K562 (cell line): ENCODE measurements around the gene ATP2B1. TPM values are rescaled to one million over a fixed set of nuclear protein-coding genes. Genes with fewer than 3 reads are reported as not detected.

Experiments used
- ATAC-seq: fragments of 200-7000 bp; cut with Tn5 transposase; 3 replicates; pipeline ENCODE4 v1.9.1; 2020; ENCODE audit warnings: moderate library complexity
- BruUV-seq: library from RNA; stranded (reverse); fragments of 400-500 nt; replicated peaks from 2 replicates; lab custom pipeline; 2021; lab: Mats Ljungman, UMichigan
- CTCF ChIA-PET: fragments of 300-600 bp; formaldehyde crosslinking; extraction: SDS; loops from one replicate; lab custom pipeline; 2021; ENCODE audit warnings: low intra/inter-chr PET ratio; lab: Yijun Ruan, JAX
- POLR2A ChIA-PET: fragments of 300-600, 350-650 bp; sonication (Branson Sonifier 250); formaldehyde crosslinking; extraction: SDS; loops from one replicate; lab custom pipeline; 2021; ENCODE audit warnings: antibody characterized with exemption, inconsistent platforms; lab: Yijun Ruan, JAX
- DNase-seq, 4 experiments: peaks; one replicate each; pipeline versions ENCODE4 v3.0.0 to v3.0.0-alpha.2; 2011 to 2018; ENCODE audit warnings: low spot score in 3 of 4, mixed read lengths in 3 of 4; ENCODE audit errors: extremely low read depth in 1 of 4
- FAIRE-seq: peaks from 2 replicates; lab custom pipeline; 2011; peaks lifted over from hg19 to GRCh38; lab: Jason Lieb, UNC
- H2AFZ ChIP-seq: 2 replicates; pipeline ENCODE4 v1.6.0; 2011; ENCODE audit warnings: low read depth, low read length, control low read depth, inconsistent platforms
- H3K27ac ChIP-seq: fragments of 200-600 bp; 3 replicates; pipeline ENCODE4 v1.8.0; 2011; ENCODE audit warnings: low read depth, mild to moderate bottlenecking, control low read depth, inconsistent platforms, low read length, moderate library complexity, mixed read lengths; ENCODE audit errors: extremely low read depth
- H3K27me3 ChIP-seq, 2 experiments: fragments of 300-600 bp in 1 of 2; 2 replicates in 1 of 2; 3 replicates in 1 of 2; pipeline versions ENCODE4 v1.6.0 to v1.8.0; 2011; ENCODE audit warnings: inconsistent platforms in 2 of 2, low read length in 2 of 2, mild to moderate bottlenecking in 1 of 2, mixed read lengths in 1 of 2, moderate library complexity in 1 of 2; ENCODE audit not compliant: control insufficient read depth in 2 of 2, insufficient read depth in 2 of 2
- H3K36me3 ChIP-seq: fragments of 300-600 bp; 3 replicates; pipeline ENCODE4 v1.8.0; 2011; ENCODE audit warnings: mild to moderate bottlenecking, low read length, inconsistent platforms; ENCODE audit not compliant: control insufficient read depth, insufficient read depth
- H3K4me1 ChIP-seq, 2 experiments: fragments of 200-600 bp in 1 of 2; replicated peaks in 1 of 2; 2 replicates in 1 of 2; 3 replicates in 1 of 2; pipeline versions ENCODE4 v1.5.1 to v1.8.0; 2011; ENCODE audit warnings: inconsistent platforms in 2 of 2, low read length in 2 of 2, mild to moderate bottlenecking in 1 of 2, mixed read lengths in 1 of 2, moderate library complexity in 1 of 2; ENCODE audit not compliant: control insufficient read depth in 2 of 2, insufficient read depth in 2 of 2
- H3K4me2 ChIP-seq: 2 replicates; pipeline ENCODE4 v1.6.1; 2011; ENCODE audit warnings: low read length, control low read depth, inconsistent platforms, mixed read lengths; ENCODE audit not compliant: insufficient read depth
- H3K4me3 ChIP-seq: fragments of 200-600 bp; sonication (generic), shearing (Covaris generic); 2 replicates; pipeline ENCODE4 v1.5.1; 2016; ENCODE audit warnings: control low read depth, inconsistent platforms
- H3K79me2 ChIP-seq: fragments of 200-600 bp; 3 replicates; pipeline ENCODE4 v1.8.0; 2011; ENCODE audit warnings: low read length, inconsistent platforms; ENCODE audit not compliant: control insufficient read depth, insufficient read depth
- H3K9ac ChIP-seq, 2 experiments: 2 replicates each; pipeline versions ENCODE4 v1.6.0 to v1.6.1; 2011; ENCODE audit warnings: low read depth in 2 of 2, low read length in 2 of 2, control low read depth in 1 of 2, inconsistent platforms in 1 of 2, mild to moderate bottlenecking in 1 of 2, mixed read lengths in 1 of 2; ENCODE audit not compliant: insufficient read depth in 1 of 2
- H3K9me1 ChIP-seq: one replicate; pipeline ENCODE4 v1.6.0; 2011; ENCODE audit warnings: inconsistent platforms, mild to moderate bottlenecking, low read length, moderate library complexity; ENCODE audit not compliant: control insufficient read depth, insufficient read depth
- H3K9me3 ChIP-seq: replicated peaks from 2 replicates; pipeline ENCODE4 v1.5.1; 2011; ENCODE audit warnings: low read depth, low read length, inconsistent platforms; ENCODE audit not compliant: control insufficient read depth, insufficient read depth
- H4K20me1 ChIP-seq: replicated peaks from 2 replicates; pipeline ENCODE4 v1.6.1; 2011; ENCODE audit warnings: low read length, inconsistent platforms, mixed read lengths; ENCODE audit not compliant: control insufficient read depth, insufficient read depth
- FOXP1 ChIP-seq: sonication (generic); formaldehyde crosslinking; IDR thresholded peaks from 2 replicates; pipeline ENCODE4 v1.8.0; 2022; ENCODE audit warnings: mild to moderate bottlenecking, missing genetic modification reagents
- HNRNPUL1 ChIP-seq: fragments of 200-400 bp; formaldehyde crosslinking; IDR thresholded peaks from 2 replicates; pipeline ENCODE4 v1.6.1; 2017; ENCODE audit warnings: low read length
- MED1 ChIP-seq: sonication (generic); formaldehyde crosslinking; IDR thresholded peaks from 2 replicates; pipeline ENCODE4 v1.8.1; 2023; ENCODE audit warnings: missing genetic modification reagents, borderline replicate concordance
- TCF7L2 ChIP-seq: fragments of 150-350 bp; IDR thresholded peaks from 2 replicates; pipeline ENCODE4 v1.6.1; 2016; ENCODE audit warnings: low read depth, mild to moderate bottlenecking, low read length, moderate library complexity
- ZKSCAN1 ChIP-seq: fragments of 150-350 bp; IDR thresholded peaks from 2 replicates; pipeline ENCODE4 v1.6.1; 2016; ENCODE audit warnings: low read depth, low read length
- ZNF24 ChIP-seq: fragments of 450-650 bp; IDR thresholded peaks from 2 replicates; pipeline ENCODE4 v1.6.1; 2016
- ZNF583 ChIP-seq: fragments of 250-450 bp; sonication (Bioruptor Pico); IDR thresholded peaks from 2 replicates; pipeline ENCODE4 v1.4.0; 2020
- WGBS: fragments of 100-300 bp; shearing (Covaris generic); methylation state at CpG from one replicate; pipeline ENCODE4 v1.1.6; 2016; ENCODE audit warnings: low coverage, mixed read lengths; ENCODE audit not compliant: insufficient coverage; ENCODE audit errors: missing lambda C conversion rate; 5-methylcytosine and 5-hydroxymethylcytosine counted together
- in situ Hi-C: fragments of 300-500 bp; cut with MboI; formaldehyde crosslinking; loops from 4 replicates; pipeline ENCODE4 v1.15.0; 2018; ENCODE audit warnings: inconsistent platforms, mixed read lengths
- intact Hi-C: fragments of 100-400 bp; cut with micrococcal nuclease; formaldehyde crosslinking; loops from 2 replicates; pipeline ENCODE4 v1.14.2; 2022
- polyA plus RNA-seq, 8 experiments: library from polyadenylated mRNA; depleted of rRNA in 4 of 8; stranded (reverse) in 5 of 8; unstranded in 3 of 8; fragments of >200 nt; fragmentation: Nextera tagmentation in 2 of 8; fragmentation: Illumina TruSeq in 1 of 8; extraction: Ambion mirVana in 2 of 8; extraction: Trizol in 1 of 8; gene quantifications; 2 replicates each; pipeline versions ENCODE4 v1.2.1 to v1.2.3, GENCODE V29; 2011 to 2014; ENCODE audit warnings: inconsistent platforms in 1 of 8, missing spikeins in 1 of 8
- total RNA-seq, 7 experiments: library from RNA; depleted of rRNA in 6 of 7; stranded (reverse); fragments of >200 nt in 6 of 7; fragmentation: Illumina TruSeq in 2 of 7; extraction: Trizol in 2 of 7; gene quantifications; 2 replicates each; pipeline versions ENCODE4 v1.2.1 to v1.2.3, GENCODE V29; 2011 to 2021; ENCODE audit warnings: low replicate concordance in 1 of 7
- TF ChIP-seq, protein P1 (sequence below): fragments of 450-650 bp; IDR thresholded peaks from 2 replicates; pipeline ENCODE4 v1.6.1; 2018; ENCODE audit not compliant: partially characterized antibody
- TF ChIP-seq, protein P2 (sequence below): fragments of 450-650 bp; formaldehyde crosslinking; IDR thresholded peaks from 2 replicates; pipeline ENCODE4 v1.4.0; 2022; ENCODE audit warnings: mild to moderate bottlenecking, moderate library complexity
- TF ChIP-seq, protein P3 (sequence below): sonication (generic); formaldehyde crosslinking; IDR thresholded peaks from 2 replicates; pipeline ENCODE4 v1.8.1; 2023; ENCODE audit warnings: mild to moderate bottlenecking, missing genetic modification reagents
- TF ChIP-seq, protein P4 (sequence below), 2 experiments: fragments of 200-800 bp in 1 of 2; sonication (Bioruptor generic) in 1 of 2; sonication (generic) in 1 of 2; formaldehyde crosslinking in 1 of 2; IDR thresholded peaks in 1 of 2; conservative IDR thresholded peaks in 1 of 2; 2 replicates each; pipeline versions ENCODE4 v1.5.0 to v1.6.1; 2016 to 2020; ENCODE audit warnings: missing compliant biosample characterization in 1 of 2, missing genetic modification characterization in 1 of 2, missing genetic modification reagents in 1 of 2
- TF ChIP-seq, protein P5 (sequence below): fragments of 450-650 bp; conservative IDR thresholded peaks from 2 replicates; pipeline ENCODE4 v1.6.1; 2016; ENCODE audit warnings: missing genetic modification characterization, low read depth, mild to moderate bottlenecking, control low read depth, missing compliant biosample characterization

The ATP2B1 gene
- total and polyA plus RNA-seq, 9 of the 15 experiments (the other 6 are each of a cell fraction or from before 2014, with no cell fraction given) = 8.6 to 39.0 (median 27.8) TPM

DNA sequence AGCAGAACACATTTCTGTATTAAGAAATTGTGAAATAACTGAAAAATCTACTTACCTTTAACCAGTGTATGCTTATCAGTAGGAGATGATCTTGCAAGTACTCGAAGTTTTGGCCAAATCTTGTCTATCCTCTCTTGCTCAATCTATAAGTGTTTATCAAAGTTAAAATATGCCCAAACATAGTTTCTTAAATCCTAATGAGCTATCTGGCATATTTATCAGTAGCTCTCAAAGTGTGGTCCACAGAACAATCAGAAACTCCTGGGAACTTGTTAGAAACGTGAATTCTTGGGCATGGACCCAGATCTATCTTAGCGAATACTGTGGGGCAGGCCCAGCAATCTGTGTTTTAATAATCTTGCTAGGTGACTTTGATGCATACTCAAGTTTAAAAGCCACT is 98.3 kb downstream of the ATP2B1 start:
- DNase-seq (no peak), ATAC-seq (no peak), FAIRE-seq (peak; percentile 6)
- Histone ChIP-seq H3K27me3 (no peaks in the 10 kb centered on the region), H3K9ac (no peak overlapping the region), H3K9me3 (no peaks in the 10 kb centered on the region), H3K79me2 (no peaks in the 10 kb centered on the region), H4K20me1 (no peaks in the 10 kb centered on the region), H3K36me3 (peaks cover 44% of the 10 kb centered on the region), H3K9me1 (no peaks in the 10 kb centered on the region), H3K4me2 (no peak overlapping the region), H3K27ac (no peak overlapping the region), H3K4me1 (peaks cover 0 to under 1% of the 10 kb centered on the region in 2 experiments; a peak in 1 of 5 replicates), H2AFZ (no peak overlapping the region), H3K4me3 (no peak overlapping the region)
- intact Hi-C loops = no loop called here
- CTCF ChIA-PET = no interaction called here
- in situ Hi-C loops = no loop called here
- POLR2A ChIA-PET = no interaction called here
- no TSS peak for BruUV-seq
- 78% methylated on average over 3 of the region's 3 CpGs for WGBS
- TF ChIP-seq, protein P1, sequence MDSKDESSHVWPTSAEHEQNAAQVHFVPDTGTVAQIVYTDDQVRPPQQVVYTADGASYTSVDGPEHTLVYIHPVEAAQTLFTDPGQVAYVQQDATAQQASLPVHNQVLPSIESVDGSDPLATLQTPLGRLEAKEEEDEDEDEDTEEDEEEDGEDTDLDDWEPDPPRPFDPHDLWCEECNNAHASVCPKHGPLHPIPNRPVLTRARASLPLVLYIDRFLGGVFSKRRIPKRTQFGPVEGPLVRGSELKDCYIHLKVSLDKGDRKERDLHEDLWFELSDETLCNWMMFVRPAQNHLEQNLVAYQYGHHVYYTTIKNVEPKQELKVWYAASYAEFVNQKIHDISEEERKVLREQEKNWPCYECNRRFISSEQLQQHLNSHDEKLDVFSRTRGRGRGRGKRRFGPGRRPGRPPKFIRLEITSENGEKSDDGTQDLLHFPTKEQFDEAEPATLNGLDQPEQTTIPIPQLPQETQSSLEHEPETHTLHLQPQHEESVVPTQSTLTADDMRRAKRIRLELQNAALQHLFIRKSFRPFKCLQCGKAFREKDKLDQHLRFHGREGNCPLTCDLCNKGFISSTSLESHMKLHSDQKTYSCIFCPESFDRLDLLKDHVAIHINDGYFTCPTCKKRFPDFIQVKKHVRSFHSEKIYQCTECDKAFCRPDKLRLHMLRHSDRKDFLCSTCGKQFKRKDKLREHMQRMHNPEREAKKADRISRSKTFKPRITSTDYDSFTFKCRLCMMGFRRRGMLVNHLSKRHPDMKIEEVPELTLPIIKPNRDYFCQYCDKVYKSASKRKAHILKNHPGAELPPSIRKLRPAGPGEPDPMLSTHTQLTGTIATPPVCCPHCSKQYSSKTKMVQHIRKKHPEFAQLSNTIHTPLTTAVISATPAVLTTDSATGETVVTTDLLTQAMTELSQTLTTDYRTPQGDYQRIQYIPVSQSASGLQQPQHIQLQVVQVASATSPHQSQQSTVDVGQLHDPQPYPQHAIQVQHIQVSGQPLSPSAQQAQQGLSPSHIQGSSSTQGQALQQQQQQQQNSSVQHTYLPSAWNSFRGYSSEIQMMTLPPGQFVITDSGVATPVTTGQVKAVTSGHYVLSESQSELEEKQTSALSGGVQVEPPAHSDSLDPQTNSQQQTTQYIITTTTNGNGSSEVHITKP = peak; percentile 80
- no peak for TF ChIP-seq FOXP1 (CRISPR knock-in tag)
- TF ChIP-seq, protein P2, sequence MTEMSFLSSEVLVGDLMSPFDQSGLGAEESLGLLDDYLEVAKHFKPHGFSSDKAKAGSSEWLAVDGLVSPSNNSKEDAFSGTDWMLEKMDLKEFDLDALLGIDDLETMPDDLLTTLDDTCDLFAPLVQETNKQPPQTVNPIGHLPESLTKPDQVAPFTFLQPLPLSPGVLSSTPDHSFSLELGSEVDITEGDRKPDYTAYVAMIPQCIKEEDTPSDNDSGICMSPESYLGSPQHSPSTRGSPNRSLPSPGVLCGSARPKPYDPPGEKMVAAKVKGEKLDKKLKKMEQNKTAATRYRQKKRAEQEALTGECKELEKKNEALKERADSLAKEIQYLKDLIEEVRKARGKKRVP (CRISPR knock-in tag) = no peak
- TF ChIP-seq, protein P3, sequence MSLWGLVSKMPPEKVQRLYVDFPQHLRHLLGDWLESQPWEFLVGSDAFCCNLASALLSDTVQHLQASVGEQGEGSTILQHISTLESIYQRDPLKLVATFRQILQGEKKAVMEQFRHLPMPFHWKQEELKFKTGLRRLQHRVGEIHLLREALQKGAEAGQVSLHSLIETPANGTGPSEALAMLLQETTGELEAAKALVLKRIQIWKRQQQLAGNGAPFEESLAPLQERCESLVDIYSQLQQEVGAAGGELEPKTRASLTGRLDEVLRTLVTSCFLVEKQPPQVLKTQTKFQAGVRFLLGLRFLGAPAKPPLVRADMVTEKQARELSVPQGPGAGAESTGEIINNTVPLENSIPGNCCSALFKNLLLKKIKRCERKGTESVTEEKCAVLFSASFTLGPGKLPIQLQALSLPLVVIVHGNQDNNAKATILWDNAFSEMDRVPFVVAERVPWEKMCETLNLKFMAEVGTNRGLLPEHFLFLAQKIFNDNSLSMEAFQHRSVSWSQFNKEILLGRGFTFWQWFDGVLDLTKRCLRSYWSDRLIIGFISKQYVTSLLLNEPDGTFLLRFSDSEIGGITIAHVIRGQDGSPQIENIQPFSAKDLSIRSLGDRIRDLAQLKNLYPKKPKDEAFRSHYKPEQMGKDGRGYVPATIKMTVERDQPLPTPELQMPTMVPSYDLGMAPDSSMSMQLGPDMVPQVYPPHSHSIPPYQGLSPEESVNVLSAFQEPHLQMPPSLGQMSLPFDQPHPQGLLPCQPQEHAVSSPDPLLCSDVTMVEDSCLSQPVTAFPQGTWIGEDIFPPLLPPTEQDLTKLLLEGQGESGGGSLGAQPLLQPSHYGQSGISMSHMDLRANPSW = no peak
- no peak for TF ChIP-seq ZKSCAN1
- TF ChIP-seq ZNF24 = no peak
- TF ChIP-seq, protein P4, sequence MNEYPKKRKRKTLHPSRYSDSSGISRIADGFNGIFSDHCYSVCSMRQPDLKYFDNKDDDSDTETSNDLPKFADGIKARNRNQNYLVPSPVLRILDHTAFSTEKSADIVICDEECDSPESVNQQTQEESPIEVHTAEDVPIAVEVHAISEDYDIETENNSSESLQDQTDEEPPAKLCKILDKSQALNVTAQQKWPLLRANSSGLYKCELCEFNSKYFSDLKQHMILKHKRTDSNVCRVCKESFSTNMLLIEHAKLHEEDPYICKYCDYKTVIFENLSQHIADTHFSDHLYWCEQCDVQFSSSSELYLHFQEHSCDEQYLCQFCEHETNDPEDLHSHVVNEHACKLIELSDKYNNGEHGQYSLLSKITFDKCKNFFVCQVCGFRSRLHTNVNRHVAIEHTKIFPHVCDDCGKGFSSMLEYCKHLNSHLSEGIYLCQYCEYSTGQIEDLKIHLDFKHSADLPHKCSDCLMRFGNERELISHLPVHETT (CRISPR knock-in tag; conservative IDR thresholded peaks at IDR 0.05 in 1 of 2, IDR thresholded peaks at IDR 0.05 in 1 of 2) = no peak
- no peak for TF ChIP-seq HNRNPUL1
- TF ChIP-seq, protein P5, sequence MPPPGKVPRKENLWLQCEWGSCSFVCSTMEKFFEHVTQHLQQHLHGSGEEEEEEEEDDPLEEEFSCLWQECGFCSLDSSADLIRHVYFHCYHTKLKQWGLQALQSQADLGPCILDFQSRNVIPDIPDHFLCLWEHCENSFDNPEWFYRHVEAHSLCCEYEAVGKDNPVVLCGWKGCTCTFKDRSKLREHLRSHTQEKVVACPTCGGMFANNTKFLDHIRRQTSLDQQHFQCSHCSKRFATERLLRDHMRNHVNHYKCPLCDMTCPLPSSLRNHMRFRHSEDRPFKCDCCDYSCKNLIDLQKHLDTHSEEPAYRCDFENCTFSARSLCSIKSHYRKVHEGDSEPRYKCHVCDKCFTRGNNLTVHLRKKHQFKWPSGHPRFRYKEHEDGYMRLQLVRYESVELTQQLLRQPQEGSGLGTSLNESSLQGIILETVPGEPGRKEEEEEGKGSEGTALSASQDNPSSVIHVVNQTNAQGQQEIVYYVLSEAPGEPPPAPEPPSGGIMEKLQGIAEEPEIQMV (tag) = no peak
- TF ChIP-seq ZNF583 (CRISPR knock-in tag) = no peak
- no peak for TF ChIP-seq TCF7L2
- TF ChIP-seq MED1 (CRISPR knock-in tag) = no peak
